GM12891 (cell line): Measurements from ENCODE around the gene DOCK8.

Experiments used
- DNase-seq: peaks from one replicate; pipeline ENCODE4 v3.0.0; 2011; ENCODE audit warnings: low spot score; ENCODE audit not compliant: insufficient read length
- FAIRE-seq: peaks from 2 replicates; lab custom pipeline; 2011; peaks lifted over from hg19 to GRCh38; lab: Jason Lieb, UNC
- PAX5 ChIP-seq: IDR thresholded peaks from 2 replicates; pipeline ENCODE4 v1.6.1; 2011; ENCODE audit warnings: low read length, moderate library complexity, mild to moderate bottlenecking; ENCODE audit not compliant: insufficient read depth, severe bottlenecking
- POLR2A ChIP-seq: IDR thresholded peaks from 2 replicates; pipeline ENCODE4 v1.6.1; 2011; ENCODE audit warnings: low read depth, low read length, control low read depth
- POLR2AphosphoS5 ChIP-seq: IDR thresholded peaks from 2 replicates; pipeline ENCODE4 v1.6.1; 2011; ENCODE audit warnings: low read depth, low read length, control low read depth
- POU2F2 ChIP-seq: IDR thresholded peaks from 2 replicates; pipeline ENCODE4 v1.6.1; 2011; ENCODE audit warnings: low read depth, mild to moderate bottlenecking, control low read depth, low read length, moderate library complexity
- SPI1 ChIP-seq: IDR thresholded peaks from 2 replicates; pipeline ENCODE4 v1.6.1; 2011; ENCODE audit warnings: low read depth, low read length, control low read depth
- TAF1 ChIP-seq: IDR thresholded peaks from 2 replicates; pipeline ENCODE4 v1.6.1; 2011; ENCODE audit warnings: low read depth, low read length, control low read depth

Gene DOCK8

GRCh38 chr9:363274-363612 is 148.6 kb downstream of the DOCK8 start:
- FAIRE-seq (no peak), DNase-seq (no peak)
- TF ChIP-seq TAF1 (no peak), POLR2A (no peak), SPI1 (no peak), POLR2AphosphoS5 (no peak), POU2F2 (no peak), PAX5 (no peak)

- DNase-seq (no peak), FAIRE-seq (no peak)
- TF ChIP-seq PAX5 (no peak), POLR2A (no peak), TAF1 (no peak), POLR2AphosphoS5 (no peak), SPI1 (no peak), POU2F2 (no peak)
Observed at GRCh38 chr9:365436-365835, 150.8 kb downstream of the DOCK8 start.

GRCh38 chr9:366620-367019 is 152.0 kb downstream of the DOCK8 start:
- TF ChIP-seq POLR2A (no peak), POU2F2 (no peak), TAF1 (no peak), SPI1 (no peak), PAX5 (no peak), POLR2AphosphoS5 (no peak)
- no peak for FAIRE-seq
- no peak for DNase-seq

GRCh38 chr9:370086-370485 is 155.4 kb downstream of the DOCK8 start:
- TF ChIP-seq POLR2AphosphoS5 (no peak), POLR2A (no peak), SPI1 (no peak), POU2F2 (no peak), PAX5 (no peak), TAF1 (no peak)
- FAIRE-seq (no peak), DNase-seq (no peak)

- TF ChIP-seq POU2F2 (no peak), PAX5 (no peak), POLR2A (no peak), POLR2AphosphoS5 (no peak), TAF1 (no peak), SPI1 (no peak)
- DNase-seq: no peak
- FAIRE-seq: no peak
Observed at GRCh38 chr9:371349-371748, 156.7 kb downstream of the DOCK8 start.

GRCh38 chr9:372128-372527 is 157.5 kb downstream of the DOCK8 start:
- DNase-seq (no peak), FAIRE-seq (no peak)
- TF ChIP-seq POLR2AphosphoS5 (no peak), POLR2A (no peak), PAX5 (no peak), POU2F2 (no peak), TAF1 (no peak), SPI1 (no peak)

- TF ChIP-seq SPI1 (no peak), TAF1 (no peak)
- DNase-seq (no peak), FAIRE-seq (no peak)
Observed at GRCh38 chr9:373759-374206, 159.1 kb downstream of the DOCK8 start.

GRCh38 chr9:374736-375135 is 160.1 kb downstream of the DOCK8 start:
- no peak for TF ChIP-seq PAX5
- no peak for TF ChIP-seq TAF1
- TF ChIP-seq SPI1: no peak
- TF ChIP-seq POLR2A: no peak
- TF ChIP-seq POLR2AphosphoS5: no peak
- no peak for TF ChIP-seq POU2F2
- DNase-seq (no peak), FAIRE-seq (no peak)

- no peak for FAIRE-seq
- TF ChIP-seq SPI1 (no peak), TAF1 (no peak), POU2F2 (no peak), POLR2AphosphoS5 (no peak), POLR2A (no peak), PAX5 (no peak)
Observed at GRCh38 chr9:376115-376514, 161.4 kb downstream of the DOCK8 start.

GRCh38 chr9:378263-378662 is 163.6 kb downstream of the DOCK8 start:
- TF ChIP-seq PAX5 (no peak), POU2F2 (no peak), SPI1 (no peak), TAF1 (no peak), POLR2AphosphoS5 (no peak), POLR2A (no peak)
- DNase-seq (no peak), FAIRE-seq (no peak)

More at GRCh38 chr9:376115-376514, 161.4 kb downstream of the DOCK8 start:
- DNase-seq: no peak
